Medulla oblongata (tissue), 1 donor: Measurements from ENCODE around the gene SAV1.
"Not testable (repeated sequence)": the region's sequence is repeated elsewhere in the genome, so short reads cannot be mapped to it uniquely, and the experiment has no call there.

ENCODE experiments used
- DNase-seq: peaks from one replicate; pipeline ENCODE4 v3.0.0-alpha.2; 2015; ENCODE audit errors: extremely low spot score

Gene SAV1

GRCh38 chr14:50667996-50668825 lies at the start of gene SAV1:
Gene SAV1, minus strand, starts transcription at chr14:50668306. Its CDS starts 339 bp downstream, at chr14:50667967.
- peak; percentile 85 for DNase-seq

GRCh38 chr14:50717811-50718210 lies 49.7 kb upstream of the SAV1 start:
- no peak for DNase-seq

GRCh38 chr14:50714450-50715073 lies 46.5 kb upstream of the SAV1 start:
- DNase-seq, result peak; percentile 72

GRCh38 chr14:50711043-50711442 lies 42.9 kb upstream of the SAV1 start:
- DNase-seq, result no peak

DNA sequence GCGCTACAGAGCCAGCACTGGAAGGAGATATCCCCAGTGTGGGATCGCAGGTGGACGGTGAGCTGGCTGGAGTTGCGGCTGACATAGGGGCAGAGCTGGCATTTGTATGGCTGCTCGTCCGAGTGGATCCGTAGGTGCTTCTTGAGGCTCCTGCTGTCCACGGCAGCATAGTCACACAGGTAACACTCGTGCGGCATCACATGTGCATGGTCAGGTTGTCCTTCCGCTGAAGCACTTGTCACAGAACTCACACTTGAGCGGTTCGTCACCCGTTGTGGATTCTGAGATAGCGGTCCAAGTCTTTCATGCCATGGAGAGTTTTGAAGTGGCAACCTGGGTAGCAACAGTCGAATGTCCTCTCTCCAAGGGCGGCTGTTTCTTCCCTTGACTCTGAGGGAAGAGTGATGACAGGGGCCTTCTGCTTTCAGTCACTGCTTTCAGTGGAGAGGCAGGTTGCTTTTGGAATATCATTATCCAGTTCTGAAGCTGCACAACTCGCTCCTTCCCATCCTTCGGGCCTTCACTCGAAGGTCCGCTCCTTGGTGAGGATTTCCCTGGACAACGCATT lies 37.0 kb upstream of the SAV1 start:
- no peak for DNase-seq

GRCh38 chr14:50704454-50705010 lies 36.4 kb upstream of the SAV1 start:
- DNase-seq, result no peak

DNA sequence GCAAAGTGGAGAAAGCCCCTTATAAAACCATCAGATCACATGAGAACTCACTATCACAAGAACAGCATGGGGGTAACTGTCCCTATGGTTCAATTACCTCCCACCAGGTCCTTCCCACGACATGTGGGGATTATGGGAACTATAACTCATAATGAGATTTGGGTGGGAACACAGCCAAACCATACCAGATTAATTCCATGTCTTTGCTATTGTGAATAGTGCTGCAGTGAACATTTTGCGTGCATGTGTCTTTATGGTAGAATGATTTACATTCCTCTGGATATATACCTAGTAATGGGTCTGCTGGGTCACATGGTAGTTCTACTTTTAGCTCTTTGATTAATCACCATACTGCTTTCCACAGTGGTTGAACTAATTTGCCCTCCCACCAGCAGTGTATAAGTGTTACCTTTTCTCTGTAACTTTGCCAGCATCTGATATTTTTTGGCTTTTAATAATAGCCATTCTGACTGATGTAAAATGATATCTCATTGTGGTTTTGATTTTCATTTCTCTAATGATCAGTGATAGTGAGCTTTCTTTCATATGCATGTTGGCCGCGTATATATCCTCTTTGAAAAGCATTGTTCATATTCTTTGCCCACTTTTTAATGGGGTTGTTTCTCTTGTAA lies 29.7 kb upstream of the SAV1 start:
- DNase-seq, result no peak

- DNase-seq, result not testable (repeated sequence)
Measured at GRCh38 chr14:50694260-50694659, 26.2 kb upstream of the SAV1 start.

DNA sequence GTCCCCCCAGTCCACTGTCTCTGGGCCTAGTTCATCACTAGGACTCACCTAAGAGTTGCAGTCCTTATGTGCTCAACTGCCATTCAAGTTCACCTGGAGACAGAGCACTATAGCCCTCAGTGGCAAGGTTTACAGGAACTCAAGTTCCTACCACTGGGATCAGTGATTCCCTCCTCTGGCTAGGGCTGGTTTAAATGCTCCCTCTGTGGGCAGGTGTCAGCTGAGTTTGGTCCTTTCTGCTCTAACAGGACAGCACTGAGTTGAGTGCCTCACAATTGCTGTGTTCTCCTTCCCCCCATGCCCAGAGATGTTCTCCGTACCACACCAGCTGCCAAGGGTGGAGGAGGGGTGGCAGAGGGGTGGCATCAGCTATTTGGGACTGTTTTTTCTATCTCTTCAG lies 20.8 kb upstream of the SAV1 start:
- no peak for DNase-seq

DNA sequence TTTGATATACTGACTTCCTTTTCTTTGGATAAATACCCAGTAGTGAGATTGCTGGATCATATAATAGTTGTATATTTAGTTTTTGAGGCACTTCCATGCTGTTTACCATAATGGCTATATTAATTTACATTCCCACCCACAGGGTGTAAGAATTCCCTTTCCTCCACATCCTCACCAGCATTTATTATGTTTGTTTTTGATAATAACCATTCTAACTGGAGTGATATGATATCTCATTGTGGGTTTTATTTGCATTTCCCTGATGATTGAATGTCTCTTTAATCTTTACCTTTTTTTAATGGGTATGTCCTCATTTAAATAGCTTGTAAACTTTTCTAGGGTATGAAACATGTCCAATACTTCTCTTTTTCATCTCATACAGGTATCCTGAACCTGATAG lies 11.6 kb upstream of the SAV1 start:
- no peak for DNase-seq

- DNase-seq, result no peak
Measured at GRCh38 chr14:50678163-50678562, 10.1 kb upstream of the SAV1 start.

DNA sequence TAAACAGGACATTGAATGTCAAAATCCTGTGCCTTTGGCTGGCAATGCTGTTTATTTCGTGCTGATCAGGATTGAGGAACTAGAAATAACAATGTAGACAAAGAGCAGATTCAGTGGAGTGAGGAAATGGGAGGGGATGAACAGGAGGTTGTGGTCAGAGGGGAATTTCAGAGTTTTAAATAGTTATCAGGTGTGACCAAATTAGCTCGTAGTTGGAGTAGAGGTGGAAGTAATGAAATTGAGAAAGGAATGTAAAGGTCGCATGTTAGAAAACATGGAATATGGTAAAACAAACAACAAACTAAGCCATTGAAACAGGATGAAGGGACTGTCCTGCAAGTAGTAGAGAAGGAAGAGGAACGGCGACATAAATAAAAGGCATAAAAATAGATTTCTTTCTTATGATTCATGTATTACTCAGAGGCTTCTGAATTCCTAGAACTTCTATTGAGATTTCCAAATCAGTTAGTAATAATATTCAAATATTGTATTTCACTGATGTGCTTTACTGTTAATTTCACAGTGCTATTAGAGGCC lies 9.5 kb upstream of the SAV1 start:
- peak; percentile 40 for DNase-seq

DNA sequence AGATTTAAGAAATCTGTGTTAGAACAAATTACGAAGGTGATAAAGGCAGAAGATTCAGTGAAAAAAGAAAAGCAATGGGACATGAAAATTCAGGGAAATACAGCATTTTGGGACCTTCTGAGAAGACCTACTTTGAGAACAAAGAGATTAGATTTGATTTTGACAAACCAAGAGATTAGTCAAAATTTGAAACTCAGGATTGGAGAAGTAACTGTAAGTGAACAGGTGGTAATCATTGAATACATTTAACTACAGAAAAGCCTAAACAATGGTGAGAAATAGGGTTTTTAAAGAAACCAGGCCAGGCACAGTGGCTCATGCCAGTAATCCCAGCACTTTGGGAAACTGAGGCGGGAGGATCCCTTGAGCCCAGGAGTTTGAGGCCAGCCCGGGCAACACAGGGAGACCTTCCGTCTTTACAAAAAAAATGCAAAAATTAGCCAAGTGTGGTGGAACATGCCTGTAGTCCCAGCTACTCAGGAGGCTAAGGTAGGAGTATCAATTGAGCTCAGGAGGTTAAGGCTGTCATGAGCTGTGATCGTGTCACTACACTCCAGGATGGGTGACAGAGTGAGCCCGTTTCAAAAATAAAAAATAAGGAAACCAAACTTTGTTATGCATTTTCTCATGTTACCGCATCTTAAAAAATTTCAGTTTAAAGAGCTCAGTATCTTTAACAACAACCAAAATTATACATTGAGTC lies 8.9 kb upstream of the SAV1 start:
- DNase-seq, result no peak

DNA sequence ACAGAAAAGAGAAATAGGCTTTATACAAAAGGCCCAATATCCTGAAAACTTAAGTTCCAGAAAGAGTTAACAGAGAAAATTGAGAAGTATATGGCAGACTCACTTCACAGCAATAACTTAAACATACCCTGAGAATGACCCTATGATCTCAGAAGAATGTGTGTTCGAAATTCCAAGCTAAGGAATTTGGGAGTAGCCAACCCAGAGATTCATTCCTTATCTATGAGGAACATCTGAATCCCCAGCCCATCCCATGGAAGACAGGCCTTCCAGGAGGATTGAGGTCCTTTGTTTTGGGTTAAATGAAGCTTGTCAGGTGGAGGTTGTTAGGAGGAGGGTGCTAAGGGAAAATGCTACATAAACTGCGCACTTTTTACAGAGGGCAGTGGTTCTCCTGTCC lies 7.5 kb upstream of the SAV1 start:
- DNase-seq, result no peak

DNA sequence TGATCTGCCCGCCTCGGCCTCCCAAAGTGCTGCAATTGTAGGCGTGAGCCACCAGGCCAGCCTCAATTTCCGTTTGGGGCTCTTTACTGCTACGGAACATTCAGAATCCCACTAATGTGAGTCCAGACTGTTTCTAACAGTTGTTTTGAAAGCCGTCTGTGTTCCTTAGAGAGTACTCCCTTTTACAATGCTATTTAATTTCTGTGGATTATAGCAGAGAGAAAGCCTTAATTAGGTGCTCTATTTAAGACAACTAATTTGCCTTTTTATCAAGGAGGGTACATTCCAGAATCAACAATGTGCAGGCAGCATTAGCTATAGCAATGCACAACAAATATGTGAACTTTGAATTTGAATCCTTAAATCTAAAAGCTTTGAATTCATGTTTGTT lies 2.8 kb upstream of the SAV1 start:
- DNase-seq, result no peak

DNA sequence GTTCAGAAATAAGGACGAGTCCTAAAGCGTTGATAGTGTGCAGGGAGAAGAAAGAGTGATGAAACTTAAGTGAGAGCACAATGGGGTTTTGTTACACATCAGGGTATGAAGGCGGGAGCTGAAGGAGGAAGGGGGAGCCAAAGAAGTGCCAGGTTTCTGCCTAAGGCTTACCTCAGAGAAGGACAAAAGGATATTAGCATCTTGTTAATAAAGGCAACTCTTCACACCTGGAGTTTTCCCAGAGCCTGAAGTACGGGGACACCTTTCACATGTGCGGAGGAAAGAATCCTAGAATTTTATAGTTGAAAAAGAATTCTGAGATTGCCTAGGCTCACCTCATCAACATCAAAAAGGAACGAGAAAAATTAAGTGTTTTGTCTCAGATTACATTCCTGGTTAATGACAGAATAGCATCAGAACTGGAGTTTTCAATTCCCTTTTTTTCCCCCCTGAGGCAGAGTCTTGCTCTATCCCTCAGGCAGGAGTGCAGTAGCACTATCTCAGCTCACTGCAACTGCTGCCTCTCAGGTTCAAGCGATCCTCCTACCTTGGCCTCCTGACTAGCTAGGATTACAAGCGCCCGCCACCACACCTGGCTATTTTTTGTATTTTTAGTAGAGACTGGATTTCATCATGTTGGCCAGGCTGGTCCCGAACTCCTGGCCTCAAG lies 2.2 kb upstream of the SAV1 start:
- no peak for DNase-seq

- no peak for DNase-seq
Measured at GRCh38 chr14:50669441-50669986, 1.4 kb upstream of the SAV1 start.

GRCh38 chr14:50668826-50669143 lies 679 bp upstream of the SAV1 start:
- DNase-seq, result no peak

DNA sequence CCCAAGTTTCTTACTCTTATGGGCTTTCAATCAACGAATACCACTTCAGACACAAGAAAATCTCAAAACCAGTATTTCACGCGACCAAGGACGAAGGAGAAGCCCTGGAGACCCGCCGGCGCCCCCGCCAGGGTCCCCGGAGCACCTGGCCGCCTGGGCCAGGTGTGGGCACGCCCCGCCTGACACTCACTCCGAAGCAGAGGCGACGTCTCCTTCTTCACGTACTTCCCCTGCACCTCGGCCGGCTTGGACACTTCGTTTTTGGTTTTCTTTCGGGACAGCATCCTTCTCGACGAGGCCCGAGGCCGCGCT lies 466 bp downstream of the SAV1 start:
- DNase-seq, result no peak

GRCh38 chr14:50666772-50667683 lies 1.1 kb downstream of the SAV1 start:
- peak; percentile 64 for DNase-seq
